IMR-90 (cell line): Measurements from ENCODE around the gene GTF2A1L. TPM values are rescaled to one million over a fixed set of nuclear protein-coding genes. Genes with fewer than 3 reads are reported as not detected.

Source experiments
- ATAC-seq: fragments of 200-7000 bp; cut with Tn5 transposase; 2 replicates; pipeline ENCODE4 v1.9.1; 2020; ENCODE audit warnings: low read depth, mild to moderate bottlenecking, moderate library complexity
- BruUV-seq: library from RNA; stranded (reverse); fragments of 400-500 nt; replicated peaks from 2 replicates; lab custom pipeline; 2021; lab: Mats Ljungman, UMichigan
- CTCF ChIA-PET: fragments of 300-600 bp; formaldehyde crosslinking; extraction: SDS; loops from one replicate; lab custom pipeline; 2021; ENCODE audit warnings: antibody characterized with exemption; lab: Yijun Ruan, JAX
- POLR2A ChIA-PET: fragments of 300-600 bp; sonication (Branson Sonifier 250); formaldehyde crosslinking; loops from one replicate; lab custom pipeline; 2022; ENCODE audit warnings: antibody characterized with exemption; ENCODE audit not compliant: unreplicated experiment; lab: Charles Lee
- DNase-seq: peaks from one replicate; pipeline ENCODE4 v3.0.0; 2013
- H2AFZ ChIP-seq: replicated peaks from 2 replicates; pipeline ENCODE3; 2013; ENCODE audit warnings: low read length, mild to moderate bottlenecking; ENCODE audit not compliant: poor library complexity
- H2AK5ac ChIP-seq: 2 replicates; pipeline ENCODE4 v1.6.1; 2013; ENCODE audit warnings: low read depth, low read length, inconsistent platforms
- H2AK9ac ChIP-seq: replicated peaks from 2 replicates; pipeline ENCODE3; 2013; ENCODE audit warnings: mild to moderate bottlenecking, low read depth, low read length, moderate library complexity; ENCODE audit not compliant: poor library complexity
- H2BK120ac ChIP-seq: 2 replicates; pipeline ENCODE4 v1.6.1; 2013; ENCODE audit warnings: low read depth, low read length, inconsistent platforms
- H2BK15ac ChIP-seq: 3 replicates; pipeline ENCODE4 v1.6.1; 2013; ENCODE audit warnings: low read depth, low read length, inconsistent platforms
- H2BK20ac ChIP-seq: 2 replicates; pipeline ENCODE4 v1.6.1; 2013; ENCODE audit warnings: low read depth, mild to moderate bottlenecking, inconsistent platforms, low read length, moderate library complexity
- H2BK5ac ChIP-seq: 2 replicates; pipeline ENCODE4 v1.6.1; 2013; ENCODE audit warnings: mild to moderate bottlenecking, low read depth, low read length, inconsistent platforms; ENCODE audit not compliant: poor library complexity, severe bottlenecking
- H3K14ac ChIP-seq: replicated peaks from 2 replicates; pipeline ENCODE4 v1.6.1; 2013; ENCODE audit warnings: low read depth, low read length, inconsistent platforms
- H3K18ac ChIP-seq: 2 replicates; pipeline ENCODE4 v1.6.1; 2013; ENCODE audit warnings: low read depth, low read length, control low read depth
- H3K23ac ChIP-seq: 2 replicates; pipeline ENCODE4 v1.6.1; 2013; ENCODE audit warnings: low read depth, low read length, inconsistent platforms
- H3K27ac ChIP-seq: 2 replicates; pipeline ENCODE4 v1.5.1; 2013; ENCODE audit warnings: mild to moderate bottlenecking, control low read depth, low read length; ENCODE audit not compliant: insufficient read depth
- H3K27me3 ChIP-seq: 2 replicates; pipeline ENCODE4 v1.6.1; 2013; ENCODE audit warnings: low read length; ENCODE audit not compliant: control insufficient read depth, insufficient read depth
- H3K36me3 ChIP-seq: 2 replicates; pipeline ENCODE4 v1.6.1; 2013; ENCODE audit warnings: low read length, mixed read lengths; ENCODE audit not compliant: control insufficient read depth, insufficient read depth
- H3K4ac ChIP-seq: 2 replicates; pipeline ENCODE4 v1.6.1; 2013; ENCODE audit warnings: low read depth, low read length, inconsistent platforms
- H3K4me1 ChIP-seq: 2 replicates; pipeline ENCODE4 v1.6.1; 2013; ENCODE audit warnings: low read length, mixed read lengths; ENCODE audit not compliant: control insufficient read depth, insufficient read depth
- H3K4me2 ChIP-seq: 2 replicates; pipeline ENCODE4 v1.6.1; 2013; ENCODE audit warnings: low read depth, mild to moderate bottlenecking, control low read depth, low read length, moderate library complexity
- H3K4me3 ChIP-seq: 2 replicates; pipeline ENCODE4 v1.5.1; 2013; ENCODE audit warnings: low read depth, mild to moderate bottlenecking, control low read depth, low read length, moderate library complexity; ENCODE audit not compliant: insufficient read depth
- H3K56ac ChIP-seq: 2 replicates; pipeline ENCODE4 v1.6.1; 2013; ENCODE audit warnings: low read length, inconsistent platforms; ENCODE audit not compliant: insufficient read depth; ENCODE audit errors: extremely low read depth
- H3K79me1 ChIP-seq, 2 experiments: 2 replicates each; pipeline ENCODE4 v1.6.1; 2013; ENCODE audit warnings: low read length in 2 of 2, inconsistent platforms in 1 of 2, low read depth in 1 of 2
- H3K9ac ChIP-seq: 2 replicates; pipeline ENCODE4 v1.6.1; 2013; ENCODE audit warnings: low read depth, low read length, control low read depth
- H3K9me1 ChIP-seq: 2 replicates; pipeline ENCODE4 v1.6.1; 2013; ENCODE audit warnings: low read length, inconsistent platforms; ENCODE audit not compliant: insufficient read depth
- H3K9me3 ChIP-seq: 2 replicates; pipeline ENCODE4 v1.6.1; 2013; ENCODE audit warnings: low read length; ENCODE audit not compliant: control insufficient read depth, insufficient read depth
- H4K20me1 ChIP-seq: 2 replicates; pipeline ENCODE4 v1.6.1; 2013; ENCODE audit warnings: low read length, inconsistent platforms; ENCODE audit not compliant: insufficient read depth
- H4K5ac ChIP-seq: 2 replicates; pipeline ENCODE4 v1.6.1; 2013; ENCODE audit warnings: mild to moderate bottlenecking, low read depth, low read length, control low read depth
- H4K8ac ChIP-seq, 2 experiments: 2 replicates each; pipeline ENCODE4 v1.6.1; 2013; ENCODE audit warnings: low read depth in 2 of 2, low read length in 2 of 2, control low read depth in 1 of 2, inconsistent platforms in 1 of 2
- H4K91ac ChIP-seq: 2 replicates; pipeline ENCODE4 v1.6.1; 2013; ENCODE audit warnings: low read depth, low read length, inconsistent platforms; ENCODE audit not compliant: insufficient read depth
- CHD1 ChIP-seq: IDR thresholded peaks from 2 replicates; pipeline ENCODE4 v1.6.1; 2012; ENCODE audit warnings: low read depth, low read length, improper control_type of control experiment
- MAFK ChIP-seq: IDR thresholded peaks from 2 replicates; pipeline ENCODE4 v1.6.1; 2012; ENCODE audit warnings: low read depth, low read length, improper control_type of control experiment
- MXI1 ChIP-seq: IDR thresholded peaks from 2 replicates; pipeline ENCODE4 v1.6.1; 2012; ENCODE audit warnings: low read depth, mild to moderate bottlenecking, low read length, moderate library complexity, borderline replicate concordance
- NFE2L2 ChIP-seq: fragments of 150-350 bp; IDR thresholded peaks from 2 replicates; pipeline ENCODE4 v1.6.1; 2016; ENCODE audit warnings: low read depth, mild to moderate bottlenecking, low read length
- POLR2A ChIP-seq: IDR thresholded peaks from 2 replicates; pipeline ENCODE4 v1.6.1; 2012; ENCODE audit warnings: mild to moderate bottlenecking, low read depth, low read length
- RAD21 ChIP-seq: IDR thresholded peaks from 2 replicates; pipeline ENCODE4 v1.6.1; 2012; ENCODE audit warnings: low read length, improper control_type of control experiment
- USF2 ChIP-seq: fragments of 150-350 bp; IDR thresholded peaks from 2 replicates; pipeline ENCODE4 v1.6.1; 2017; ENCODE audit warnings: mild to moderate bottlenecking, antibody characterized with exemption, low read length, low read depth
- WGBS, 2 experiments: methylation state at CpG; one replicate each; pipeline versions ENCODE4 v1.1.5 to v1.1.7; 2013; ENCODE audit warnings: missing lambda C conversion rate in 2 of 2; ENCODE audit not compliant: insufficient read length in 1 of 2; ENCODE audit errors: extremely low coverage in 2 of 2; 5-methylcytosine and 5-hydroxymethylcytosine counted together
- dilution Hi-C: fragments of 300-500 bp; cut with HindIII; formaldehyde crosslinking; loops from one replicate; pipeline ENCODE4 v1.14.3; 2018; ENCODE audit warnings: low sequenced_read_pairs; ENCODE audit not compliant: unreplicated experiment
- in situ Hi-C: fragments of 300-500 bp; cut with MboI; formaldehyde crosslinking; loops from 3 replicates; pipeline ENCODE4 v1.14.3; 2019; ENCODE audit warnings: low sequenced_read_pairs, inconsistent platforms, mixed read lengths
- intact Hi-C: fragments of 100-400 bp; cut with micrococcal nuclease; formaldehyde crosslinking; loops from 2 replicates; pipeline ENCODE4 v1.10.0; 2022
- polyA plus RNA-seq, 3 experiments: library from polyadenylated mRNA; depleted of rRNA; stranded (reverse); fragments of >200 nt; gene quantifications; 2 replicates each; pipeline ENCODE4 v1.2.3, GENCODE V29; 2012; ENCODE audit warnings: low replicate concordance in 1 of 3
- total RNA-seq: library from RNA; depleted of rRNA; stranded (reverse); fragments of >200 nt; gene quantifications from 2 replicates; pipeline ENCODE4 v1.2.3, GENCODE V29; 2012
- TF ChIP-seq, protein P1 (sequence below): conservative IDR thresholded peaks from 2 replicates; pipeline ENCODE4 v1.5.1; 2012; ENCODE audit warnings: mild to moderate bottlenecking, low read depth, low read length, improper control_type of control experiment
- TF ChIP-seq, protein P2 (sequence below): fragments of 150-350 bp; IDR thresholded peaks from 2 replicates; pipeline ENCODE4 v1.6.1; 2016; ENCODE audit warnings: low read depth, mild to moderate bottlenecking, low read length, moderate library complexity, borderline replicate concordance

The GTF2A1L gene
- total and polyA plus RNA-seq, 2 of the 4 experiments (the other 2 are of a cell fraction) = not detected

DNA sequence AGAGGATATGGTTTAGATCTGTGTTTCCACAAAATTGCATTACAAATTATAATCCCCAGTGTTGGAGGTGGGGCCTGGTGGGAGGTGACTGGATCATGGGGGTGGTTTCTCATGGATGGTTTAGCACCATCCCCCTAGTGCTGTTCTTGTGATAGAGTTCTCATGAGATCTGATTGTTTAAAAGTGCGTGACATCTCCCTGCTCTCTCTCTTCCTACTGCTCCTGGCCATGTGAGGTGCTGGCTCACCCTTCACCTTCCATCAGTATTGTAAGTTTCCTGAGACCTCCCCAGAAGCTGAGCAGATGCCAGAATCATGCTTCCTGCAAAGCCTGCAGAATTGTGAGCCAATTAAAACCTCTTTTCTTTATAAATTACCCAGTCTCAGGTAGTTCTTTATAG, 104.7 kb downstream of the GTF2A1L start:
- H3K4me2 ChIP-seq = no peak overlapping the region
- peak overlapping the region; percentile 39; the same call in 1 of the 2 replicates for H3K23ac ChIP-seq
- dilution Hi-C loops (no loop called here), in situ Hi-C loops (no loop called here), intact Hi-C loops (loop anchor here (2.0 to 10.0 kb wide), 3 partner anchors 122 to 522 kb away; no protein-coding TSS in a partner anchor)
- ATAC-seq = no peak
- H3K4me1 ChIP-seq = peaks cover 18% of the 10 kb centered on the region
- H4K5ac ChIP-seq = peak overlapping the region; percentile 98
- H2AFZ ChIP-seq = no peak overlapping the region
- peak overlapping the region; percentile 95 for H3K27ac ChIP-seq
- POLR2A ChIA-PET = no interaction called here
- no peaks in the 10 kb centered on the region for H3K79me1 ChIP-seq
- TF ChIP-seq MXI1 (no peak), USF2 (no peak), POLR2A (no peak), CHD1 (no peak), MAFK (no peak), NFE2L2 (no peak), RAD21 (no peak)
- TF ChIP-seq, protein P1, sequence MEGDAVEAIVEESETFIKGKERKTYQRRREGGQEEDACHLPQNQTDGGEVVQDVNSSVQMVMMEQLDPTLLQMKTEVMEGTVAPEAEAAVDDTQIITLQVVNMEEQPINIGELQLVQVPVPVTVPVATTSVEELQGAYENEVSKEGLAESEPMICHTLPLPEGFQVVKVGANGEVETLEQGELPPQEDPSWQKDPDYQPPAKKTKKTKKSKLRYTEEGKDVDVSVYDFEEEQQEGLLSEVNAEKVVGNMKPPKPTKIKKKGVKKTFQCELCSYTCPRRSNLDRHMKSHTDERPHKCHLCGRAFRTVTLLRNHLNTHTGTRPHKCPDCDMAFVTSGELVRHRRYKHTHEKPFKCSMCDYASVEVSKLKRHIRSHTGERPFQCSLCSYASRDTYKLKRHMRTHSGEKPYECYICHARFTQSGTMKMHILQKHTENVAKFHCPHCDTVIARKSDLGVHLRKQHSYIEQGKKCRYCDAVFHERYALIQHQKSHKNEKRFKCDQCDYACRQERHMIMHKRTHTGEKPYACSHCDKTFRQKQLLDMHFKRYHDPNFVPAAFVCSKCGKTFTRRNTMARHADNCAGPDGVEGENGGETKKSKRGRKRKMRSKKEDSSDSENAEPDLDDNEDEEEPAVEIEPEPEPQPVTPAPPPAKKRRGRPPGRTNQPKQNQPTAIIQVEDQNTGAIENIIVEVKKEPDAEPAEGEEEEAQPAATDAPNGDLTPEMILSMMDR = no peak
- TF ChIP-seq, protein P2, sequence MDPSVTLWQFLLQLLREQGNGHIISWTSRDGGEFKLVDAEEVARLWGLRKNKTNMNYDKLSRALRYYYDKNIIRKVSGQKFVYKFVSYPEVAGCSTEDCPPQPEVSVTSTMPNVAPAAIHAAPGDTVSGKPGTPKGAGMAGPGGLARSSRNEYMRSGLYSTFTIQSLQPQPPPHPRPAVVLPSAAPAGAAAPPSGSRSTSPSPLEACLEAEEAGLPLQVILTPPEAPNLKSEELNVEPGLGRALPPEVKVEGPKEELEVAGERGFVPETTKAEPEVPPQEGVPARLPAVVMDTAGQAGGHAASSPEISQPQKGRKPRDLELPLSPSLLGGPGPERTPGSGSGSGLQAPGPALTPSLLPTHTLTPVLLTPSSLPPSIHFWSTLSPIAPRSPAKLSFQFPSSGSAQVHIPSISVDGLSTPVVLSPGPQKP = no peak
- H2AK5ac ChIP-seq = peak overlapping the region; percentile 73
- no peaks in the 10 kb centered on the region for H3K36me3 ChIP-seq
- no peak overlapping the region for H2AK9ac ChIP-seq
- CTCF ChIA-PET = interaction anchor here (1.8 kb wide), 1 partner anchor 15 kb away, joined by 4 read pairs; no protein-coding TSS in a partner anchor
- peak overlapping the region; percentile 77 for H2BK120ac ChIP-seq
- H3K18ac ChIP-seq = peak overlapping the region; percentile 98
- no peak overlapping the region for H3K4me3 ChIP-seq
- H4K20me1 ChIP-seq = no peaks in the 10 kb centered on the region
- H3K4ac ChIP-seq = peak overlapping the region; percentile 89
- no peaks in the 10 kb centered on the region for H3K27me3 ChIP-seq
- no TSS peak for BruUV-seq
- peak overlapping the region; percentile 91 for H2BK5ac ChIP-seq
- peak overlapping the region; percentile 87 for H3K14ac ChIP-seq
- peak overlapping the region; percentile 73 to 77; a peak in 3 of 4 replicates for H4K8ac ChIP-seq
- no peaks in the 10 kb centered on the region for H3K9me3 ChIP-seq
- DNase-seq = no peak
- peak overlapping the region; percentile 88 for H4K91ac ChIP-seq
- peak overlapping the region; percentile 39; the same call in 2 of the 3 replicates for H2BK15ac ChIP-seq
- peak overlapping the region; percentile 78 for H2BK20ac ChIP-seq
- WGBS, 2 experiments = no CpG with 5 or more reads among the region's 1 CpG
- H3K9ac ChIP-seq = no peak overlapping the region; the same call in 1 of the 2 replicates
- no peaks in the 10 kb centered on the region for H3K9me1 ChIP-seq
- peak overlapping the region; percentile 67; the same call in 1 of the 2 replicates for H3K56ac ChIP-seq
